Measurements from ENCODE around the gene NUTM1. TPM values are rescaled to one million over a fixed set of nuclear protein-coding genes. Genes with fewer than 3 reads are reported as not detected.
"Not testable (repeated sequence)": the region's sequence is repeated elsewhere in the genome, so short reads cannot be mapped to it uniquely, and the experiment has no call there.

NUTM1 gene
- total RNA-seq, 2 experiments from 2014 or later = not detected

DNA sequence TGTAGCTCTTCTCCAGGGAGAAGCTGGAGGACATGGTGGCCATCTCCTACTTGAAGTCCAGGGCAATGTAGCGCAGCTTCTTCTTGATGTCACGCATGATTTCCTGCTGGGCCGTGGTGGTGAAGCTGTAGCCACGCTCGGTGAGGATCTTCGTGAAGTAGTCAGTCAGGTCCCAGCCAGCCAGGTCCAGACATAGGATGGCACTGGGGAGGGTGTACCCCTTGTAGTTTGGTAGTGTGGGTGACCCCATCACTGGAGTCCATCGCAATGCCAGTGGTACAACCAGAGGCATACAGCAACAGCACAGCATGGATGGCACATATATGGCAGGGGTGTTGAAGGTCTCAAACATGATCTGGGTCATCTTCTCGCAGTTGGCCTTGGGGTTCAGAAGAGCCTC is 30.8 kb downstream of the NUTM1 start:
- intact Hi-C loops (cut with DNase I, micrococcal nuclease) = no loop called here
- Mint-ChIP-seq H3K27me3 (no peaks in the 10 kb centered on the region), H3K4me1 (ENCODE audit: low read depth) (no peaks in the 10 kb centered on the region), H3K36me3 (ENCODE audit: low read depth) (no peaks in the 10 kb centered on the region), H3K9me3 (no peaks in the 10 kb centered on the region), H3K27ac (no peak overlapping the region), H3K4me3 (no peak overlapping the region)
- ChIA-PET POLR2A (no interaction called here), CTCF (no interaction called here)
- Histone ChIP-seq H3K4me3 (ENCODE audit: low read length) (no peak overlapping the region), H3K36me3 (ENCODE audit: insufficient read depth, low read length) (no peaks in the 10 kb centered on the region), H3K27me3 (ENCODE audit: control insufficient read depth in 1 of 2, insufficient read depth in 2 of 2, low read length in 2 of 2) (no peaks in the 10 kb centered on the region), H3K4me1 (ENCODE audit: insufficient read depth, low read length) (peaks cover 2% of the 10 kb centered on the region), H3K9me3 (ENCODE audit: control insufficient read depth in 1 of 2, insufficient read depth in 1 of 2, low read length in 2 of 2) (no peaks in the 10 kb centered on the region), H3K27ac (ENCODE audit: low read depth in 1 of 2, low read length in 2 of 2) (no peak overlapping the region)
- no peak for ATAC-seq (ENCODE audit: poor library complexity)
- peak in 1 of 14 experiments; percentile 19 for DNase-seq
- TF ChIP-seq, protein P1, sequence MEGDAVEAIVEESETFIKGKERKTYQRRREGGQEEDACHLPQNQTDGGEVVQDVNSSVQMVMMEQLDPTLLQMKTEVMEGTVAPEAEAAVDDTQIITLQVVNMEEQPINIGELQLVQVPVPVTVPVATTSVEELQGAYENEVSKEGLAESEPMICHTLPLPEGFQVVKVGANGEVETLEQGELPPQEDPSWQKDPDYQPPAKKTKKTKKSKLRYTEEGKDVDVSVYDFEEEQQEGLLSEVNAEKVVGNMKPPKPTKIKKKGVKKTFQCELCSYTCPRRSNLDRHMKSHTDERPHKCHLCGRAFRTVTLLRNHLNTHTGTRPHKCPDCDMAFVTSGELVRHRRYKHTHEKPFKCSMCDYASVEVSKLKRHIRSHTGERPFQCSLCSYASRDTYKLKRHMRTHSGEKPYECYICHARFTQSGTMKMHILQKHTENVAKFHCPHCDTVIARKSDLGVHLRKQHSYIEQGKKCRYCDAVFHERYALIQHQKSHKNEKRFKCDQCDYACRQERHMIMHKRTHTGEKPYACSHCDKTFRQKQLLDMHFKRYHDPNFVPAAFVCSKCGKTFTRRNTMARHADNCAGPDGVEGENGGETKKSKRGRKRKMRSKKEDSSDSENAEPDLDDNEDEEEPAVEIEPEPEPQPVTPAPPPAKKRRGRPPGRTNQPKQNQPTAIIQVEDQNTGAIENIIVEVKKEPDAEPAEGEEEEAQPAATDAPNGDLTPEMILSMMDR (IDR thresholded peaks at IDR 0.05) = no peak

DNA sequence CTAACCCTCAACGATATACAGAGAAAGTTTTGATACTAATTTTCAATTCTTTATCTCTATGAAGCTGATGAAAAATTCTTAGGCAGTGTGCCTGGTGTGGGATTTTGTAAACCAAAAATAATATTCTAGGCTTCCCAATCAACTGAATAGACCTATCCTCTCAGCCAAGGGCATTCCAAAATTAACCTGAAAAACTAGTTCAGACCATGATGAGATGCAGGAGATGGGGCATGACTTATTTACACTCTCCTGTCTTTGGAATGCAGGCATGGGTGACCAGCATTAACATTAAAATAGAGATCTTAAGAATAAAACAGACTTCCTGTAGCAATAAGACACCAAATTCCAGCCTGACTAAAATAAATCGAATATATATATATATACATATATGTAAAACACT is 31.7 kb downstream of the NUTM1 start:
- Histone ChIP-seq H3K4me1 (ENCODE audit: insufficient read depth, low read length) (no peaks in the 10 kb centered on the region), H3K9me3 (ENCODE audit: control insufficient read depth in 1 of 2, insufficient read depth in 1 of 2, low read length in 2 of 2) (no peaks in the 10 kb centered on the region), H3K27ac (ENCODE audit: low read depth in 1 of 2, low read length in 2 of 2) (no peak overlapping the region), H3K36me3 (ENCODE audit: insufficient read depth, low read length) (no peaks in the 10 kb centered on the region), H3K27me3 (ENCODE audit: control insufficient read depth in 1 of 2, insufficient read depth in 2 of 2, low read length in 2 of 2) (no peaks in the 10 kb centered on the region), H3K4me3 (ENCODE audit: low read length) (no peak overlapping the region)
- ChIA-PET CTCF (no interaction called here), POLR2A (no interaction called here)
- DNase-seq (no peak), ATAC-seq (ENCODE audit: poor library complexity) (no peak)
- H3K36me3 Mint-ChIP-seq (ENCODE audit: low read depth) = no peaks in the 10 kb centered on the region
- H3K9me3 Mint-ChIP-seq = no peaks in the 10 kb centered on the region
- H3K27ac Mint-ChIP-seq = no peak overlapping the region
- no peaks in the 10 kb centered on the region for H3K4me1 Mint-ChIP-seq (ENCODE audit: low read depth)
- no peaks in the 10 kb centered on the region for H3K27me3 Mint-ChIP-seq
- TF ChIP-seq, protein P1 (IDR thresholded peaks at IDR 0.05) = no peak
- no peak overlapping the region for H3K4me3 Mint-ChIP-seq
- intact Hi-C loops (cut with DNase I, micrococcal nuclease) = no loop called here

DNA sequence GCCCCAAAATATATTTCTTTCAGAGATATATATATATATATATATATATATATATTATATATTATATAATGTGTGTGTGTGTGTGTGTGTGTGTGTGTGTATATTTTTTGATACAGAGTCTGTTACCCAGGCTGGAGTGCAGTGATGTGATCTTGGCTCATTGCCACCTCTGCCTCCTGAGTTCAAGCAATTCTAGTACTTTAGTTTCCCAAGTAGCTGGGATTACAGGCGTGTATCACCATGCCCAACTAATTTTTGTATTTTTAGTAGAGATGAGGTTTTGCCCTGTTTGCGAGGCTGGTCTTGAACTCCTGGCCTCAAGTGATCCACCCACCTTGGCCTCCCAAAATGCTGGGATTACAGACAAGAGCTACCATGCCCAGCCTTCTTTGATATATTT is 32.4 kb downstream of the NUTM1 start:
- CTCF ChIA-PET; H3K36me3 Mint-ChIP-seq (ENCODE audit: low read depth); POLR2A ChIA-PET; H3K27ac Mint-ChIP-seq; H3K27me3 Mint-ChIP-seq; H3K4me3 ChIP-seq (ENCODE audit: low read length); H3K27me3 ChIP-seq (ENCODE audit: control insufficient read depth in 1 of 2, insufficient read depth in 2 of 2, low read length in 2 of 2); H3K9me3 Mint-ChIP-seq; H3K9me3 ChIP-seq (ENCODE audit: control insufficient read depth in 1 of 2, insufficient read depth in 1 of 2, low read length in 2 of 2); H3K27ac ChIP-seq (ENCODE audit: low read depth in 1 of 2, low read length in 2 of 2); H3K4me1 ChIP-seq (ENCODE audit: insufficient read depth, low read length); H3K36me3 ChIP-seq (ENCODE audit: insufficient read depth, low read length); intact Hi-C loops (cut with DNase I, micrococcal nuclease); DNase-seq; H3K4me3 Mint-ChIP-seq; H3K4me1 Mint-ChIP-seq (ENCODE audit: low read depth); ATAC-seq (ENCODE audit: poor library complexity): not testable (repeated sequence)

DNA sequence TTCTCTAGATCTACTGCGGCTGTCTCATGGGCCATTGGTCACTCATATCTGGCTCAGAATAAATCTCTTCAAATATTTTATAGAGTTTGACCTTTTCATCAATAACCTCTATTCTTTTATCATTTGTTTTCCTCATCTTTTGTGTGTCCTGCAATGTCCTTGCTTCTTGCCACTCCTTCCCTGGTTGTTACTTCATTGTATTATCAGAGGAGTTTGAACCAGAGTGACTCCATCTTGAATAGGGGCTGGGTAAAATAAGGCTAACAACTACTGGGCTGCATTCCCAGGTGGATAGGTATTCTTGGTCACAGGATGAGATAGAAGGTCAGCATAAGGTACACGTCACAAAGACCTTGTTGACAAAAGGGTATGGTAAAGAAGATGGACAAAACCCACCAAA is 33.7 kb downstream of the NUTM1 start:
- ATAC-seq (ENCODE audit: poor library complexity) = no peak
- H3K36me3 Mint-ChIP-seq (ENCODE audit: low read depth) = peaks cover 5% of the 10 kb centered on the region
- TF ChIP-seq, protein P1 (IDR thresholded peaks at IDR 0.05) = no peak
- H3K27ac Mint-ChIP-seq = no peak overlapping the region
- DNase-seq = no peak
- no peaks in the 10 kb centered on the region for H3K27me3 ChIP-seq (ENCODE audit: control insufficient read depth in 1 of 2, insufficient read depth in 2 of 2, low read length in 2 of 2)
- POLR2A ChIA-PET = no interaction called here
- no peaks in the 10 kb centered on the region for H3K4me1 ChIP-seq (ENCODE audit: insufficient read depth, low read length)
- H3K27me3 Mint-ChIP-seq = no peaks in the 10 kb centered on the region
- H3K9me3 ChIP-seq (ENCODE audit: control insufficient read depth in 1 of 2, insufficient read depth in 1 of 2, low read length in 2 of 2) = no peaks in the 10 kb centered on the region
- H3K36me3 ChIP-seq (ENCODE audit: insufficient read depth, low read length) = no peaks in the 10 kb centered on the region
- intact Hi-C loops (cut with DNase I, micrococcal nuclease) = no loop called here
- no peaks in the 10 kb centered on the region for H3K4me1 Mint-ChIP-seq (ENCODE audit: low read depth)
- H3K27ac ChIP-seq (ENCODE audit: low read depth in 1 of 2, low read length in 2 of 2) = no peak overlapping the region
- CTCF ChIA-PET = no interaction called here
- H3K4me3 Mint-ChIP-seq = no peak overlapping the region
- no peak overlapping the region for H3K4me3 ChIP-seq (ENCODE audit: low read length)
- H3K9me3 Mint-ChIP-seq = no peaks in the 10 kb centered on the region

DNA sequence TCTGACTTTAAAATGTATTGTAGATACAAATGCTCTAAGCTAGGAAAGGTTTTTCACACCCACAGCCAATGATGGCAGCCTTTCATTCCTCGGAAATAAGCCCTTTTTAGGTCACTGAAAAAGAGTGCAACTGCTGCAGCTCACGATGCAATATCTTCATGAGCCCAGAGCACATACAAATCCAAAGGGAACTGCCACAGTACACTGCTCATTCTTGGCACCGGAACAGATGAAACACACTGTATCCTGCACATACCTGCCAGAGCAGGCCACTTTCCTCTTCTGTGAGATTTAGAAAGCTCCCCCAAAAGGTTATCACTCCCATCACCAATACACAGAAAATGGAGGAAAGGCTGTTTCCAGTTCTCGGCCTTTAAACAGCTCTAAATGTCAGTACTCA is 37.4 kb downstream of the NUTM1 start:
- intact Hi-C loops (cut with DNase I, micrococcal nuclease); H3K27ac Mint-ChIP-seq; H3K4me3 Mint-ChIP-seq: not testable (repeated sequence)

More for the DNA sequence above, 37.4 kb downstream of the NUTM1 start:
- H3K4me1 Mint-ChIP-seq (ENCODE audit: low read depth); ATAC-seq (ENCODE audit: poor library complexity); H3K36me3 Mint-ChIP-seq (ENCODE audit: low read depth); H3K9me3 Mint-ChIP-seq; DNase-seq; POLR2A ChIA-PET; H3K4me3 ChIP-seq (ENCODE audit: low read length); H3K27me3 Mint-ChIP-seq; H3K9me3 ChIP-seq (ENCODE audit: control insufficient read depth in 1 of 2, insufficient read depth in 1 of 2, low read length in 2 of 2); H3K36me3 ChIP-seq (ENCODE audit: insufficient read depth, low read length); H3K4me1 ChIP-seq (ENCODE audit: insufficient read depth, low read length); H3K27me3 ChIP-seq (ENCODE audit: control insufficient read depth in 1 of 2, insufficient read depth in 2 of 2, low read length in 2 of 2); H3K27ac ChIP-seq (ENCODE audit: low read depth in 1 of 2, low read length in 2 of 2); CTCF ChIA-PET: not testable (repeated sequence)
